GM18870 (cell line): ENCODE results near the gene SEL1L3.

Experiments
- ATAC-seq: cut with Tn5 transposase; IDR thresholded peaks from one replicate; pipeline ENCODE4 v1.9.1; 2021; ENCODE audit warnings: moderate library complexity; ENCODE audit not compliant: unreplicated experiment

SEL1L3 gene

DNA sequence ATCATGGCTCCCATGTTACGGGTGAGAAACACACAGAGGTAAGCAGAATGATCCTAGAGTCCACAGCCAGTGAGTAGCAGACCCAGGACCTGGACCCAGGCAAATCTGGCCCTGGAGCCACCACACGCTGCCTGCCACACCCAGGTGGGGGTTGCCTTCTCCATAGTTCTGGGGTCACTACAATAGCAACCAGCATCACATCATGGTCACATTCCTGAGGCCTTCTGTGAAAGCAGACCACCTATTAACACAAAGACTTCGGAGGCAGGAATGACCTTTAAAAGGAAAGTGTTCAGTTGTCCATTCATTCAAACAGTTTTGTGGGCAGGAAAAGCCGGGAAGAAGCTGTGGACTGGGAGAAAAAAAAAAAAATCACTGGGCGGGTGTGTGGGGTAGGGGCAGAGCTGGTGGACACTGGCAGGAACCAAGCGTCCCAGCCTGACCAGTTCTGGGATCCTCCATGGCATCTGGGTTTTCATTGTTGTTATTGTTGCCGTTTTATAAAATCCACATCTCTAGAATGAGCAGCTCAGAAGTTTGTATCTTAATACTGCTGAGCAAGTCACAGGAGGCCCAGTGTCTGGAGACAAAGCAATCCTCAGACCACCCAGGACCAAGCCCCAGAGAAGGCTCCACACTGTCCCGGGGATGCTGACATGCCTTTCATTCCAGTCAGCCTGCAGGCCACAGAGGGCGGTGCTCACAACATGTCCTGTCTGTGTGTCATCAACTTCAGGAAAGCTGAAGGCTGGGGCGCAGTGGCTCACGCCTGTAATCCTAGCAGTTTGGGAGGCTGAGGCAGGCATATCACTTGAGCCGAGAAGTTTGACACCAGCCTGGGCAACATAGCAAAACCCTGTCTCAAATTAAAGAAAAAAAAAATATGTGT, 67.0 kb downstream of the SEL1L3 start:
- ATAC-seq = no peak

DNA sequence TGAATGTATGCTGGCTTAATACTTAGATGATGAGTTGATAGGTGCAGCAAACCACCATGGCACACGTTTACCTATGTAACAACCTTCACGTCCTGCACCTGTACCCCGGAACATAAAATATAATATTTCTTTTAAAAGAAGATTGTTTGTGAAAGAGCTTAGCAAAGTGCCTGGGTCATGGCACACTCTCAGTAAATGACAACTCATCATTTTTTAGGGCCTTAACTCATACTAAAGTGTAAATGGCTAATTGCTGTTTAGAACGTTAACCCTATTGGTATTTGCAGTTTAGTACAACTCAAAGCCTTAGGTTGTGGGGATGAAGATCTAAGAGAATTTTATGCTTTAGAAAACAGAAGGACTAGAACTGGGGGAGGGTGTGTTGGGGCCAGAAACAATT, 67.7 kb downstream of the SEL1L3 start:
- ATAC-seq = no peak

DNA sequence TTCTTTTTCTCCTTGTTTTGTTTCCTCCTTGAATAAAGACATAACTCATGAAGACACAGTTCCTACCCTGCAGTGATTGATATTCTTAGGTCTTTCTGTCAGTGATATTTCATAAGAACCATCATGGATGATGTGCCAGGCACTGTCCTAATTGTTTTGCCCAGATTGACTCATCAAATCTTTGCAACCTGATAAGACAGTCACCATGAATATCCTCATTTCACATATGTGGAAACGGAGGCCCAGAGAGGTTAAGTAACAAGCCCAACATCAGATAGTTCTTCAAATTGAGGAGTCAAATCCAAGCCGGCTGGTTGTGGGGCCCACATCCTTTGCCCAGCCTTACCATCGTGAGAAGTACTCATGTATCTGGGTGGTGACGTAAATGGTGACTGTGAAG, 69.9 kb downstream of the SEL1L3 start:
- ATAC-seq = no peak

DNA sequence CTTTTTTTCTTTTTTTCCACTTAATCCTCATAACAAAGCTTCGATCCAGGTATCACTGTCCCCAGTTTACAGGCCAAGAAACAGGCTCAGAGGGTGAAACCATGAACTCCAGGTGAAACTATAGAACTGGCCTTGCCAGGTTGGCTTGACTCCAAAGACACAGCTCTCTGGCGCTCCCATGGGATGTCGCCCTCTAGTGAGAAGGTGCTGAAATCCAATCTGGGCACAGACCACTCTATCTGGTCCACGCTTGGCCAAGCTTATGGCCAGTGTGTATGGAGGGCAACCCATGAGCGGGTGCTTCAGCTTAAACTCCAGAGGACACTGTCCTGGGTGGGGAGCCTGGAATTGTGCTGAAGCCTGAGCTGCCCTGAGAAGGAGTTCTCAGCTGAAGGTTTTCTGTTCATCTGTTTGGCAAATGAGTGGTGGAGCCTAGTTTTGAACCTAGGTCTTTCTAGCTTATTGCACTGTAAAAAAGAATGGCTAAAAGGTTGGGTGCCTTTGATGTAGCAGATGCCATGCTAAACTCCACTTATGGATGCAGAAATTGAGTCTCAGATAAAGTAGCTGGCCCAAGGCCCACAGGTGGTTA, 70.5 kb downstream of the SEL1L3 start:
- ATAC-seq = no peak

DNA sequence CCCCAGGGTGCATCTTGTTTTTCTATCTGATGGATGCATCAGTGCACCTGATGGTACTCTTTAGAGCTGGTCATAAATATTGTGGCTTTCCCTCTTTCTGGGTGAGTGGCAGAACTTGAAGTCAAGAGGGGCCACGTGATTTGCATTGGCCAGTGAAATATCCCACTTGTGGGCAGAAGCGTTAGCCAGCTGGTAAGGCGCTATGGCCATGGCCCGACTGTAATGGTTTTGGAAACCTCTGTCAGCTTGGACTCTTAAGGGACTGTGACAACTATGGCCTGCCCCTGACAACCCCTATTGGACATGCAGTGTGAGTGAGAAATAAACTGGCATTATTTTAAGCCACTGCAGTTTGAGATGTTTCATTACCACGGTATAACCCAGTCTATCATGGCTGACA, 72.8 kb downstream of the SEL1L3 start:
- no peak for ATAC-seq

DNA sequence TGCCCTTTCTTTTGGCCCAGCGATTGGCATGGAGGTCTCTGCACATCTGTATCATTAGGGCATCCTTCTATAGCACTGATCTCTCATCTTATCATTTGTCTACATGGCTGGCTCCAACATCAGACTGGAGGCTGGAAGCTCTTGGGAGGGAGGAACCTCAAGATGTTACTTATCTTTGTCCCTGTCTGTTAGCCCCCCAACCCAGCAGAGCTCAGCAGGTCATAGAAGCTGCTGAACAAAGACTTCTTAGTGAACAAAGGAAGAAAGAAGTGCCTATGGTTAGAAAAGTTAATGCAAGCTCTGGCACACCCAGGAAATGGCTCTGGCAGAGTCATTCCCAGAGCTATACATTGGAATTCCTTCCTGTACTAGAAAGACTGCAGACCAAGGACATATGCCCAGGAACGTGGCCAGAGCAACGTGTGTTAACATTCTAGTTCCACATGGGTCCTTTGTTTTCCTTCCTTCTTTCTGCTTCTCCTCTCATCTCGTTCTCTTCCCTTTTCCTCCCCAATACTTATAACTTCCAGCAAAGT, 74.0 kb downstream of the SEL1L3 start:
- ATAC-seq = no peak

DNA sequence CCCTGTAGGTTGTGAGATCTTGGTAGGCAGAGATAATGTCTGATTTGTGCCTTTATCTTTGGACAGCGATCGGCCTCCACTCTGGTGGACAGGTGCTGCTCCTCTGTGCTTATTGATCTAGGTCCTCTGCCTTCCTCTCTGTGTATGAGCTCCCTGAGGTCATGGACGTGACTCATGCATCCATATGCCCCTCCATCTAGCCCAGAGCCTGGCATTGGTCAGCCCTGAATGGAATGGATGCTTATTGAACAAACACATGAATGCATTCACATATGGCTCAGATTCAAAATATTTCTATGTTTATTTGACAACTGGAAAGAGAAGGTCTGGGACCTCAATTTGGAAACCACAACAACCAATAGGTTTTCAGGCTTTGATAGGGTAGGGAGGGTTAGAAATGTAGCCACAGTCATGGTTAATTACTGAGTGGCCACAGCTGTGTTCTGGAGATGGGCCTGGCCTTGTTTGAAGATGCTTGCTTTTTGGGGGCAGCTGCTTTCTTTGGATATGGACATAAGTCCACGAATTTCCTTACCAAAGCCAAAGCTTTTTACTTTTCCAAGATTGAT, 76.2 kb downstream of the SEL1L3 start:
- ATAC-seq = no peak

DNA sequence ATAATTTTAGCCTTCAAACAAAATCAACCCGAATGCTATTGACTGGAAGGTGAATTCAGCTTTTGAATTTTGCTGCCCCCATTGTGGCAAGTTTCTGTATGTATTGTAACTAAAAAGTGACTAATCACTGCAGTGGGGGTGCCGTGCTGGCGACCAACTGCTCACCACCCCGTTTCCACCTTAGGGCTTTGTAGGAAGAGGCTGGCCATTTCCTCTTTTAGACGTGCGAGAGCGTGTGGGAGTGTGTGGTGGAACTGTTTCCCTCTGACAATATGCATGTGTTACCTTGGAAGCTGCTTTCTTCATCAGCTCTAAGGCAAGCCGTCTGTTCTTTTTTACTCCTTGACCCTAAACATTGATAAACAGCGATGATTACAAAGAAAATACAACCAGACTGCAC, 78.8 kb downstream of the SEL1L3 start:
- no peak for ATAC-seq

DNA sequence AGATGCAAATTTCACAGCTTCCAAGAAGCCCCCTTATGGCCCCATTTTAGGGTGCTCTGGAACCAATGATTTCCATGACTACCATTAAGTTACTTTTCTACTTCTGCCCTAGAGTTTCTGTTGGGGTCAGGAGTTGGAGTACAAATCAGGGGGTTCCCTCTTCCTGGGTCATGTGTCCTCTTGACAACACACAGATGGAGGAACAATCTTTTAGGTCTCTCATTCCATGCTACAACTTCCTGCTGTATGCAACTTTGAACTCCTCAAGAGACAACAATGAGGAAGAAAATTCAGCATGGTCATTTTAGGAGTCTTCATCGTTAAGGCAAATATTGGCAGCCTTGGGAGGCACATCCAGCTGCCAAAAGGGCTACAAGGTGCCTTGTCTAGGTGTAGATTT, 79.7 kb downstream of the SEL1L3 start:
- ATAC-seq = no peak

DNA sequence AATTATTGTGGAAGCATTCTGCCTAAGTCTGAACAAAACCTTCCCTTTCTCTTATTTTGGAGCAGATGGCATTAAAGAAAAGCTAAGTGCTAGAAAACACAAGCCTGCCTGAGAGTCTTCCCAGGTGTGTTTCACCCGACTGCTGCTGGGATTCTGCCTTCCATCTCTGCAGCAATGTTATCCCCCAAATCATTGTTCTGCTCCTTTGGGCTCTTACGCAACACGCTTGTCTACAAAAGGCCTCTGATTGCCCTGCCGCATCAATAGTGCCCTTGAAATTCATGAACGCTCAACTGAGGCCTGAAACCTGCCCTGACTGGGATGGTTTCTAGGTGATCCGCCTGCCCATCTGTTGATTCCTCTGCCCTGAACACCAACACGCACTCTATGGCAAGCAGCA, 80.3 kb downstream of the SEL1L3 start:
- no peak for ATAC-seq

DNA sequence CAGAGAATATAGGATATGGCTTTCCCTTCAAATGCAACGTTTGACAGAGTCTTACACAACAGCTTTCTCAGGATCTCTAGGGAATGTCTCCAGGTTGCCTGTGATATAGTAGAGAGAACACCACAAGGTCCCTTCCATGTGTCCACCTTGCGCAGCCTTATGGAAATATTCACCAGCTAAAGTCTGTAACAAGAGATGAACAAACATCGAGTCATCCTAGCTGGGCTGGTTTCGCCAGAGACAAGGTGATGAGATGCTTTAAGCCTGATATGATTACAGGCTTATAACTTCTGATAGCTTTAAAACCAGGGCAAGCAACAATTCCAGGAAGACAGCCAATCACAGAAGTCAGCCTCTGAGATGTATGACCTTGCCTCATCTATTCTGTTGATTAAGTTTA, 83.8 kb downstream of the SEL1L3 start:
- no peak for ATAC-seq

DNA sequence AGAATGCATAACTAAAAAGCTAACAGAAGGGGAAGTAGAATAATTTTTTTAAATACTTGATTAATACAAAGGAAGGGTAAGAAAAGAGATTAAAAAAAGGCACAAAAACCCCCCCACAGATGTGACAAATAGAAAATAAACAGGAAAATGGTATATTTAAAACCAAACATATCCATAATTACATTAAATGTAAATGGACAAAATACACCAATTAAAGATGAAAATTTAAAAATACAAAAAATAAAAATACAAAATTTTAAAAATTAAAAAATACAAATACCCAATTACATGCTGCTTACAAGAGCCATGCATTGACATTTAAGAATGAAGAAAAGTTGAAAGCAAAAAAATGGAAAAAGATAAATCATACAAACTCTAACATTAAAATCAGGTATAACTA, 86.0 kb downstream of the SEL1L3 start:
- ATAC-seq = no peak

DNA sequence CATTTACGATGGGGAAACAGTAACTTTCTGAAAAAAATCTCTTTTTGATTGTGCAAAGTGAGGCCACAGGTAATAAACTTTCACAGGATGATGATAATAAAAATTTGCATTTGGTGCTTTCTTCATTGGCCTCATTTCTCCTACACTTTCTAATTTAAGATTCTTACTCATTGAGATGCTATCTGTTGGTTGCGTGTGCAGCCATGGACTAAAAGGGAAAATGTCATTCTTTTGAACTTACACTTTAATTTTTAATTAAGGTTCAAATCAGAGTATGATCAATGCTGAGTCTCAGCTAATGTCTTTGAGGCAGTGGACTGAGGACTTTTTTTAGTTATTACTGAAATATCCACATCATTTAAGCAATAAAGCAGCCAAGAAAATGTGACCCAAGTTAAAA, 87.6 kb downstream of the SEL1L3 start:
- no peak for ATAC-seq

DNA sequence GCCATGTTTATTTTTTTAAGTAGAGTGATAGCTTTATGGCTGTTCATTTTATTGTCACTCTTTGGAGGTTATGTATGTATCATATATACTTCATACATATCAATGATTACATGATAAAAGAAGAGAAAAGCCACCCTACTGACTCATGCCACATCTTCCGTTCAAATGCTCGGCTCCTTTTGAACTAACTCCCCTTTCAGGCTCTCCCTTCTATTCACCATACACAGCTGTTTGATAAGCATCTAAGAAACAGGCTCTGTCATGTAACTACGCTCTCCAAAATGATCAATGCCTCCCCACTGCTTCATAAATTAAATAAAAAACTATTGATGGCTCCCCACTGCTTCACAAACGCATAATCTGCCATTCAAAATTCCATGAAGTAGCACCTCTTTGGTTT, 89.4 kb downstream of the SEL1L3 start:
- no peak for ATAC-seq

DNA sequence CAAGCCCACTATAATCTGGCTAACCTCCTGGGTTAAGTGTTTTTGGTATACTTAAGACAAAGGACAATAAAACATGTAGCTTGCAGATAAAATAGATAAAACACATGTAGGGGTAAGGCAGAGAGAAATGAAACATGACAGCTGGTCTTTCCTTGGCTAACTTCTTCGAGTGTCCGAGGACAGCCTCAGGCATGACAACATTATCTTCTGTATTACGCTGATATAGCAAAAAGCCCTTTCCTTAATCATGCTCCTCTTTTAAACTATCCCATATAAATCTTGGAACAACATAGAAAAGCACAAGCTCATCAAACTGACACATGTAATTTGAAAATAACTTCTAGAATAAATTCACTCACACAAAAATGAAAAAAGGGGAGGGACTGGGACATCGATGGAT, 91.1 kb downstream of the SEL1L3 start:
- no peak for ATAC-seq

DNA sequence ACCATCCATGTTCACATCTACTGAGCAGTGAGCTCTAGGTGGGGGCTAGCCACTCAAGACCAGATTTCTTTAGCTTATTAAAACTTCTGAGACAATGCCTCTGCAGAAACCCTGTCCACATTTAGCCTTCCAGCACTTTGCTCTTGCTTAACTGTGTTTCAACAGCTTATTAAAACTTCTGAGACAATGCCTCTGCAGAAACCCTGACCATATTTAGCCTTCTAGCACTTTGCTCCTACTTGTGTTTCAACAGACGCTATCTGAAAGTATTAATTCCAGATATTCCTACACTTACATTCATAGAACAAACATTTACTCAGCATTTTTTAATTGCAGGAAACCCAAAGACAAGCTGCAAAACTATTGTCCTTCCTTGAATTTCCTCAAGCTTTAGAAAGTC, 91.9 kb downstream of the SEL1L3 start:
- ATAC-seq = no peak

DNA sequence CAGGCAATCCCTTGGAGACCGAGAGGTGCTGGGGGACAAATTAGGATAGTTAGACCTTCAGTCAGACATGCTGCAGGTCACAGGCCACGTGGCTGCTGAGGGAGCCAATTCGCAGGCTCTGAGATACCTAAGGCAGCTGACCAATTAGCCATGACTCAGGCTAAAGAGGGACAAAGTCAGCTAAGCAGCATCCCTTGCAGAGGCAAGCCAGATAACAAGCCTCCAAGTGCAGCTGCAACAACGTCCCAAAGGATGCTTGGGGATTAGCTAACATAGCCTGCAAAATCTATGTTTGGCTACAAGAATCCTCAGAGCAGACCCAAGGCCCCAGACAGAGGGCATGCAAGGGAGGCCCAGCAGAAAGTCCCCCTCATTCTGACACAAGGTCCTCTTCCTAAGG, 93.5 kb downstream of the SEL1L3 start:
- no peak for ATAC-seq

DNA sequence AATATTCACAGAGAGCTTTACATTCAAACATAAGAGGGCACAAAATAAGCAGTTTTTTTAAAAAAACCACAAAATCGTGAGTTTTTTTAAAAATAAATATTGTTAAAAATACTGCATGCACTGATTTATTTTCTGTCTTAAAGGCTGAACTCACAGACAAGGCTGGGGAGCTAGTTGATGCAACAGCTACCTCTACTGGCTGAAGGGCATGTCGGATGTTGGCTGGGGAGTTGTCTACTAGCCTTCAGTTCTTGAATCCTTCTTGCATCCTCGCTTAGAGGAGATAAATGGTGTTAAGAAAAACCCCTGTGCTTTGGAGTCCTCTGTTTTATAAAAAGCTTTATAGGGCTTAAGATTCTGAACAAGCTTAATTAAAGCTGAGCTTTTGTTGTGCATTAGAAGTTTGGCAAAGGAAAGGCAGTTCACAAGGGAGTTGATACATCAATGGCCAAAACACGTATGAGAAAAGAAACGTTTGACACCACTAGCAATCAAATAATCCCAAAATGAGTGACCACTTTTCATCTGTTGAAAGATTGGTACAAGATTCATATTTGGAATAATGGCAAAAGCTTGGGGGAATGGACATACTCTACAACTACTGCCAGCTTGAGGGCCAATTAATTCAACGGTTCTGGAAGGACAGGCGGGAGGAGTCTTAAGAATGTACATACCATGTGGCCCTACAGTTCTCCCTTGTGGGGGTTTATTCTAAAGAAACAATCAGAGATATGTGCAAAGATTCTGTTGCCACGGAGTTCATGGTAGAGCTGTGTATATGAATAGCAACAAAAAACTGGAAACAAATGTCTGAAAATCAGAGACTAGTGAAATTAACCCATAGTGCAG, 94.7 kb downstream of the SEL1L3 start:
- ATAC-seq = no peak

DNA sequence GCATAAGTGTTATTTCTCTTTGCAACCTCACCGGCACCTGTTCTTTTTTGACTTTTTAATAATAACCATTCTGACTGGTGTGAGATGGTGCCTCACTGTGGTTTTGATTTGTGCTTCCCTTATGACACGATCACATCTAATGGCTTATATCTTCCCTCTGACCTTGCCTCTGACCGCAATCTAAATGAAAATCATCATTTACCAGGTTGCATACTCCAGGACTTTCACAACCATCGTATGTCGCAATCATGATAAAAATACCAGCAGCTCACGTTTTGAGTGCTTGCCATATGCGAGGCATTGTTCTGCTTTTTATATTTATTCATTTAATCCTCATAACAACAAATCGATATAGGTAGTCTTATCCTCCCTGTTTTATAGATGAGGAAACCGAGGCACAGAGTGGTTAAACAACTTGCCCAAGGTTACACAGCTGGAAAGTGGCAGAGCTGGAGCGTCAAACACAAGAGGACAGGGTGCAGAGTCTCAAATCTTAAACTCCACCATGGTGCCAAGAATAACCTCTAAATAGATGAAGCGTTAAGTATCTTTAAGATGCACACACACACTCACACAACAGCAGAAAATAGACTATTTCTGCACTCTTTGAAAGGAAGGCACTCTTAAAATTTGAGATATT, 102.2 kb downstream of the SEL1L3 start:
- no peak for ATAC-seq

DNA sequence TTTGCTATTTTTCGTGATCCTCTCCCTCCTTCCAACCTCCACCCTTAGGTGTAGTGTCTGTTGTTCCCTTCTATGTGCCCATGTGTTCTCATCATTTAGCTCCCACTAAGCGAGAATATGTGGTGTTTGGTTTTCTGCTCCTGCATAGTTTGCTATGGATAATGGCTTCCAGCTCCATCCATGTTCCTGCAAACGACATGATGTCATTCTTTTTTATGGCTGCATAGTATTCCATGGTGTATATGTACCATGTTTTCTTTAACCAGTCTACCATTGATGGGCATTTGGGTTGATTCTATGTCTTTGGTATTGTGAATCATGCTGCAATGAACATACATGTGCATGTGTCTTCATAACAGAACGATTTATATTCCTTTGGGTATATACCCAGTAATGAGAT, 102.7 kb downstream of the SEL1L3 start:
- ATAC-seq = no peak

DNA sequence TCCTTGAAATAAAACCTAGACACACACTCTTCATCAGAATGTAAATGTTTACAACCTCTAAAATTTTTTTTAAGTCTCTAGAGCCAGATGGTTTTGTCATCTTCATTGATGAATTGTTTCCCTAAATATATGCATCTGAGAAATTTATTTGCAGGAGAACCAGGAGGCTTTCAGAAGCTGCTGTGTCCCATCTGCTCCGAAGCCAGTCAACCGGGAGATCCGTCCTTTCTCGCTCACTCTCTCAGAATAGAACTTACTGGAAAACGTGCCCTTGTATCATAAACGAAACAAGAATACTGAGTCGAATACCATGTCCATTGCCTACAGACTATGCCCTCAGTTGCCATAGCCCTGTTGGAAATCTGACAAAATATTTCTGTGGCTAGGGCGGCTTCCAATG, 103.7 kb downstream of the SEL1L3 start:
- ATAC-seq = no peak
